ENCODE data around the gene MEGF11.

Gene MEGF11

DNA sequence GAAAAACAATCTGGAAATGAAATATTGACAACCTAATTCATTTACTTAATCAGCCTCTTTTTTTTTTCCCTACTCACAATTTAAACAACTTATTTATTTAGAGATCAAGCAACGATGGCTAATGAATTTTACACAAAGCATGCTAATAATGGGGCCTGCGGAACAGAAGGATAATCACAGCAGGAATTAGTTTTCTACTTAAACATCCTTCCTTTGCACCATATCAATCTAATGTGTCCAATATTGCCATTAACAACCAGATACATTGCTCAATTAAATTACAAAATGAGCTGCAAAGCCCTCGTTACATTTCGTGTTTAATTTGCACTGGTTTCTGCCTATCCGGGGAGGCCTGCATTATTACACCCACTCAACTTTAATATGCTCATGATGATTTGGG lies 285.0 kb downstream of the MEGF11 start:
- TF ChIP-seq, protein P1, sequence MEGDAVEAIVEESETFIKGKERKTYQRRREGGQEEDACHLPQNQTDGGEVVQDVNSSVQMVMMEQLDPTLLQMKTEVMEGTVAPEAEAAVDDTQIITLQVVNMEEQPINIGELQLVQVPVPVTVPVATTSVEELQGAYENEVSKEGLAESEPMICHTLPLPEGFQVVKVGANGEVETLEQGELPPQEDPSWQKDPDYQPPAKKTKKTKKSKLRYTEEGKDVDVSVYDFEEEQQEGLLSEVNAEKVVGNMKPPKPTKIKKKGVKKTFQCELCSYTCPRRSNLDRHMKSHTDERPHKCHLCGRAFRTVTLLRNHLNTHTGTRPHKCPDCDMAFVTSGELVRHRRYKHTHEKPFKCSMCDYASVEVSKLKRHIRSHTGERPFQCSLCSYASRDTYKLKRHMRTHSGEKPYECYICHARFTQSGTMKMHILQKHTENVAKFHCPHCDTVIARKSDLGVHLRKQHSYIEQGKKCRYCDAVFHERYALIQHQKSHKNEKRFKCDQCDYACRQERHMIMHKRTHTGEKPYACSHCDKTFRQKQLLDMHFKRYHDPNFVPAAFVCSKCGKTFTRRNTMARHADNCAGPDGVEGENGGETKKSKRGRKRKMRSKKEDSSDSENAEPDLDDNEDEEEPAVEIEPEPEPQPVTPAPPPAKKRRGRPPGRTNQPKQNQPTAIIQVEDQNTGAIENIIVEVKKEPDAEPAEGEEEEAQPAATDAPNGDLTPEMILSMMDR (conservative IDR thresholded peaks at IDR 0.05; ENCODE audit: control insufficient read depth, insufficient read depth, low read depth, low read length) = no peak
- DNase-seq (ENCODE audit: low read depth) = no peak

DNA sequence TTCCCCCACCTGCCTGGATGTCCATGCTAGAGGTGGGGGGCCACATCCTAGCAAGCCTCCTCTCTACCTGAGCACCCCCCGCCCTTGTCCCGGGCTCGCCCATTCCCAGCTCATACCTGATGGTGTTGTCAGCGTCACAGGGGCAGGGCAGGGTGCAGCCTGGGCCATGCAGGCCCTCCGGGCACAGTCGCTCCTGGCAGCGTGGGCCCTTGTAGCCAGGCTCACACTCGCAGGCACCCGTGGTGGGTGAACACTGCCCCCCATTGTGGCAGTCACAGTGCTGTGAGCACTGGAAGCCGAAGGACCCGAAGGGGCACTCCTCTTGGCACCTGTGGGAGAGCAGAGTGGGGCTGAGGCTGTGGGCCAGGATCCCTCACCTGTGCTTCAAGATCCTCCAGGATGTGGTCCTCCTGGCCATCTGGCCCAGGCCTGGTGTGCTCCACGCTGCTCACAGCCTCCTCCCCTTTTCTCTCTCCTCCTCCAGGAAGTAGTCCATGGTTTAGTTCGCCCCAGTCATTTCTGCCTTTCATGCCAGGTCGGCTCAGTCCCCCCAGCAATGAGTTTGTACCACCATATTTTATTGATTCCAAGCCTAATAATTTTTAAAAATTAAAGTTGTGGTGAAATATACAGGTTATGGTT lies 288.6 kb downstream of the MEGF11 start:
- no peak for DNase-seq (ENCODE audit: low read depth)
- TF ChIP-seq, protein P1 (conservative IDR thresholded peaks at IDR 0.05; ENCODE audit: control insufficient read depth, insufficient read depth, low read depth, low read length) = no peak
- no peak overlapping the region for H3K4me3 ChIP-seq (ENCODE audit: control insufficient read depth, low read depth, low read length)

More for the DNA sequence above, 285.0 kb downstream of the MEGF11 start:
- no peak overlapping the region for H3K4me3 ChIP-seq (ENCODE audit: control insufficient read depth, low read depth, low read length)

DNA sequence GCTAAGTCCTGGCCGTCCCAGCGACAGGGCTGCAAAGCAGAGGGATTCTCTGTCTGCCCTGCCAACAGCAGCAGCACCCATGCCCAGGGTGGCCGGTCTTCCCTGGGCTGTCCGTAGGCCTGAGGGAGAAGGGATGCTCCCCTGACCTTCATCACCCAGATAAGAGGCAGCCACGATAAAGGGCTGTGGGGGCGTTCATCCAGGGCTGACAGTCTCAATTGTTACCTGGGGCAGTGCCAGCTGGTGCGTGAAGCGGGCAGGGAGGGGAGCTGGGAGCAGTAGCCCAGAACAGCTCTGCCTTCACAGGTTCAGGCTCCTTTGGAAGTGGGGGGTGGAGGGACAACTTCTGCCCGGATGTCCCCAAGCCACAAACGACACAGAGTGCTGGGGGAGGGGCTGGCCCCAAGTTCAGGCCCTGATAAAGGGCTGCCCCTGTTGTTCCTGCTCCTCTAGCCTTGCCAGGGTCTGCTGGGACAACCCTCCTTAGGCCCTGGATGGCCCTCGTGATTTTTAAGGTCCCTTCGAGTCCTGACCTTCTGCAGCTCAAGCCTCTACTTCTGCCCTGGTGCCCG lies 289.6 kb downstream of the MEGF11 start:
- TF ChIP-seq, protein P1 (conservative IDR thresholded peaks at IDR 0.05; ENCODE audit: control insufficient read depth, insufficient read depth, low read depth, low read length) = no peak
- no peak for DNase-seq (ENCODE audit: low read depth)
- no peak overlapping the region for H3K4me3 ChIP-seq (ENCODE audit: control insufficient read depth, low read depth, low read length)

DNA sequence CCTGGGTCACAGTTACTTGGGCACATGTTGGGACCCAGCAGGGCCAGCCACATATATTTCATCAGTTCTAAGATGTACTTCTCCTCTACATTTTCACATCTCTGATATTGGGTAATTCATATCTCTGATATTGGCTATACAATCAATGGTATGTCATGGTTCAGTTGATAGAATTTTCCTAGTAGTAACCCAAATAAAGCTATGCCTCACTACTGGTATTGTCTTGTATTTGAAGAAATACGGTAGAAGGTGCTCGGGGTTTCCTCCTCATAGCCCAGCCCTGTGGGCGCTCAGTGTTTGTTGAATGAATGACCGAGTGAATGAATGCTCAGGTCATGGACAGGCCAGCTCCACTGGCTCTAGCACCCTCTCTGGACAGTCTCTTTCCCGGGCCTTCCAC lies 290.2 kb downstream of the MEGF11 start:
- no peak overlapping the region for H3K4me3 ChIP-seq (ENCODE audit: control insufficient read depth, low read depth, low read length)
- no peak for DNase-seq (ENCODE audit: low read depth)
- TF ChIP-seq, protein P1 (conservative IDR thresholded peaks at IDR 0.05; ENCODE audit: control insufficient read depth, insufficient read depth, low read depth, low read length) = no peak

DNA sequence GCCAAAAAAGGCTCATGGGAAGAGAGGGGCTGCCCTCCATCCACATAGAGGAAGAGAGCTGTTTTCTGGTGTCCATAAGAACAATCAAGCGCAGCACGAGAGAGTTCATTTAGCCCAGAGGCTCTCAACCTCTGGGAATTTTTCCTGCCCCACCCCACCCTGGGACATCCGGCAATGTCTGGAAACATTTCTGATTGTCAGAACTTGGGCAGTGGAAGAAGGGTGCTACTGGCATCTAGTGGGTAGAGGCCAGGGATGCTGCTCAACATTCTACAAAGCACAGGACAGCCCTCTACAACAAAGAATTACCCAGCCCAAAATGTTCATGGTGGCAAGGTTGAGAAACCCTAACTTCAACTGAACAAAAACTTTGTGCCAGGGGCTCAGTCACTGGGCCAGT lies 291.4 kb downstream of the MEGF11 start:
- H3K4me3 ChIP-seq (ENCODE audit: control insufficient read depth, low read depth, low read length) = no peak overlapping the region
- TF ChIP-seq, protein P1 (conservative IDR thresholded peaks at IDR 0.05; ENCODE audit: control insufficient read depth, insufficient read depth, low read depth, low read length) = no peak
- no peak for DNase-seq (ENCODE audit: low read depth)

DNA sequence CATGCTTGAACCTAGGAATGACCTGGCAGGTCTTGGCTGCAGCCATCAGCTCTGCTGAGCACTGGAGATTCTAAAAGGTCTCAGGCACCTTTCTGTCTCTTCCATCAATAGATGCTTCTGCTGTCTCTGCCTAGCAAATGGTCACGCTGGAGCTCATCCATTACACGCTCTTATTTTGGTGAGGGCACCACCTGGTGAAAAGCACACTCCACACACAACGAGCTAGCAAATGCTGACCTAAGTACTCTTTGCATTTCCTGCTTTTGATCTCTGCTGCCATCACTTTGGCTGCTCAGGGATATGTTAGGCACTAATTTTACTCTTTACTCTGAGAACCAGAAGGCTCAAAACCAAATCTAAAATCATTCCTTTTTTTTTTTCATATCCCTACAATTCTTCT lies 293.0 kb downstream of the MEGF11 start:
- no peak for DNase-seq (ENCODE audit: low read depth)
- no peak overlapping the region for H3K4me3 ChIP-seq (ENCODE audit: control insufficient read depth, low read depth, low read length)
- TF ChIP-seq, protein P1 (conservative IDR thresholded peaks at IDR 0.05; ENCODE audit: control insufficient read depth, insufficient read depth, low read depth, low read length) = no peak

Measured in fibroblast of mammary gland (primary cell).